GM21825 (cell line): ENCODE data around the gene TGFBR3.
A peak's percentile ranks its signal among the peaks of the same experiment; 100 is the strongest.

ENCODE experiments used
- ATAC-seq: cut with Tn5 transposase; IDR thresholded peaks from one replicate; pipeline ENCODE4 v1.9.1; 2021; ENCODE audit warnings: mild to moderate bottlenecking, moderate library complexity; ENCODE audit not compliant: unreplicated experiment

TGFBR3 gene

DNA sequence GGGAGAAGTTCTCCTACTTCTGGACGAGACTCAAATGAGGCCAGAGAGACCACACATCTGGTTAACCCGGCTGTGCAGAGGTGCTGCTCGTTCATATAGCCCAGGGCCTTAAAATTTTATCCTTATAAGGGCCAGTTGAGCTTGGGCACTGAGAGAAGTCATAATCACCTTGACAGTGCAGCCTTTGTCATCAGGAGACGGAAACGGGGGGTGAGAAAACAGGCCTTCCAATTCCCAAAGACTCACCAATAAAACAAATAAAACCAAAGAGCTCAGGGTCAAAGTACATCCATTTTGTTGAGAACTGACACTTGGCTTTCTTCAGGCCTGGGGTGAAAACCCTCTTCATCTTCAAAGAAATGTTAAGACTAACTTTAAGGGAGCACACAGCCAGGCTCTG, 167.1 kb downstream of the TGFBR3 start:
- no peak for ATAC-seq

DNA sequence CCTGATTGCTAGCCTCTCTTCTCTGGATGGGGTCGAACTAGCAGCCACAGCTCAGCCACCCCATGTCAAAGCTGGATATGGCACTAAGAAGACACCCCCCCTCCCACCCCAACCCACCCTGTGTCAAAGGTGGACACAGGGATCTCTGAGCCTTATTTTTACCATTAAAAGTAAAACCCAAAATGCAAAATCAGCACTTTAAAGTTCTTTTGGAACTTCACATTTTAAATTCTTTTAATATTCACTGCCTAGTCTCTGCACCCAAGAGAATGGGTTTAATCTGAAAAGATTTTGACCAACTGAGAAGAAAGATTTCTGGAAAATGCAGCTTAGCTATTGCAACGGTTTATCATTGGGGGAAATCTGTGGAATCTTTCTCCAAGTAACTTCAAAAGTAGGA, 167.6 kb downstream of the TGFBR3 start:
- no peak for ATAC-seq

DNA sequence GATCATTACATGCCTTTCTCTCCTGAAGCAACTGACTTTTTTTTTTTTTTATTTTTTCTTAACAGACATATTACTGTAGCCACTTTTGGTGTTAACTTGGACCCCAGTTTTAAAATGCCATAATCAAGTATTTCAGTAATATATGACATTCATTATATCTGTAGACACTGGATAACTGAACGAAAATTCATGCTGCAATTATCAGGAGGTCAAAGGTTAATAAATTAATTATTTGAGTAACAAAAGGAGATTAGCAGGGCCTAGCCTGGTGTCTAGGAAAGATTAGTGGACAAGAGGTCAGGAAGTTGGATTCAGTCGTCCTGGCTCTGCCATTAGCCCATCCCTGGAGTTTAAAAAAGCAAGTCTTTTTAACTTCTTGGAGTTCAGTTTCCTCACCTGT, 168.1 kb downstream of the TGFBR3 start:
- ATAC-seq = no peak

DNA sequence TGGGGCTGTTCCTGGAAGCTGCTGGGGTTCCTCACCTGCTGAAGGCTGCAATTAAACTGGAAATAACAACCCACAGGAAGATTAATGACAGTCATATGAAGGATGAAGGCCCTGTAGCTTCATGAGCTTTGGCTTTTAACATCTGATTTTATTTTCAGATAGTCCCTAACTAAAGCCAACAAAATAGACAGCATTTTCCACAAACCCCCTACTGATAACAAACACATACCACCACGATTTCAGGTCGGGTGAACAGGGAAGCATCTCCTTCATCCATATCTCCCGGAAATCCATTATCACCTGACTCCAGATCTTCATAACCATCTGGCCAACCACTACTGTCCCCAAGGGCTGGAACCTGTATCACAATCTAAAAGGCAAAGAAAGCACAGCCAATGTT, 169.6 kb downstream of the TGFBR3 start:
- ATAC-seq = no peak

DNA sequence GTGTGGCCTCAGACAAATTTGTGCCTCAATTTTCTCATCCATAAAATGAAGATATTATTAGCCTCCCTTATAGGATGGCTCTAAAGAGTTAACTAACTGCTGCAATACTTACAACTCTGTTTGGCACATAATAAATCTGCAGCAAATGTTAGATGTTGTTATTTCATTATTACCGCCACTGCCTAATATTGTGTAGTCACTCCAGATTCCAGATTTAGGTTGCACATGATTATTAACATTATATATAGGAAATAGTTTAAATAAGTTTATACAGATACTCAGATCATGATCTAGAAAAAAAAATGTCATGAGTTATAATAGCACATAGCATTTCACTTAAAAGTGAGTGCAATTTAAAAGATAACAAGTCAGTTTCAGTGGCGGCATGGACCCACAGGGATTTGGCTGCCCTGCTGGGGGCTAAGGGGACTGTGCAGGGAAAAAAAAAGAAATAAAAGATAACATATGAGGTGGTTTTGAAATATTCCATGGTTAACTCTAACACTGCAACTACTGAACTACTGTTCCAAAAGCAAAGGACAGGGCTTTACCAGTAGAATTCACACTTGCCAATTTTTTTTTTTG, 170.4 kb downstream of the TGFBR3 start:
- ATAC-seq = no peak

DNA sequence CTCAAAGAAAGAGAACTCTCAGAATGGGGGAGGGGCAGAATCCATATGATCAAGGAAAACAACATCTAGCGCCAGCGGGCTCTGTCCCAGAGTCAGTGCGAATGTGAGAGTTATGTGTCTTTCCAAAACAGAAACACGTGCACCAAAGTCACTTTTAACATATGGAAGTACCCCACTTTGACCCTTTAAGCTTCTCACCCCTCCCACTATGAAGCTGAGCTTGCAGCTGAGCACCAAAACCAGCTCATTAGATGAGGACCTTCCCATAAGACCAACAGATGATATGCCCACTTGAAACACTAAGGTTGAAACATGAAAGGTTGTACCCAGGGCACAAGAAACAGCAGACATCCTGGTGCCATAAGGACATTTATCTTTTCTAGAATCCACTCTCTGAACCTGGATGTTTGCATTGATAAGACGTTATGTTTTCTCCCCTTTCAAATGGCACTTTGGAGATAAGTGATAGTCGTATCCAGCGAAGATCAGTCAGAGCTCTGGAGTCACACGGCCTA, 171.0 kb downstream of the TGFBR3 start:
- no peak for ATAC-seq

DNA sequence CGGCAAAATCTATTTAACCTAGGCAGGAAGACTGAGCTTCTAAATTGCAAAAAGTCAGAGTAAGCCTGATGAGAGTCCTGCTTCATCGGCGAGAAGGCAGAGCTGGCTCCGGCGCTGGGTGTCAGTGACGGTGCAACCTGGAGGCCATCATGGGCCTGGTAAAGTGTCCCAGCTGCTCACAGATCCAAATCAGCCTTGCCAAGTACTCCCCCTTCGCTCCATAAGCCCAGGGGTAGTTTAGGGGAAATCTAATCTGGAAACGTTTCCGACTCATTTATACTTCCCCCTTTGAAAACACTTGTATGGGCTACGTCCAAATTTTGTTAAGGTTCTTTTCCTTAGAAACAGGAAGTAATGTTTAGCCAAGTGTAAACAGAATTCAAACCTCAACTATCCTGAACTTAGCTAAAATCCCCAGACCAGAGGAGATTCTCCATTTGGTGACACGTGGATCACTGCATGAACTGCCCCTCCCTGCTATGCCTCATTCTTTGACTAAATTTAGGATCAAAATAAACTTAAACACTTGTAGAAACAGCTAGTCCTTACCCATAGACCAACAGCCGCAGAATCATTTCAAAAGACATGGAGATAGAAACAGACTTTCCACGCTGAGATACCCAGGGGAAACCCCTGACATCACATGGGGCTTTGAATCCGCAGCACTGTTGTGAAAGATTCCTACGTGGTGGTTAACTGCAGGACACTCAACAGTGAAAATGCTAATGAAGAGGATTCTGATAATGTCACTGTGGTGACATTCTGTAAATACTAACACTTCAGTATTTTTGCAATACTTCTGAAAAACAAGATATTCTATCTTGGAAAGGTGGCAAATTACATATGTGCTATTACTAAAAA, 172.7 kb downstream of the TGFBR3 start:
- ATAC-seq = peak; percentile 75

DNA sequence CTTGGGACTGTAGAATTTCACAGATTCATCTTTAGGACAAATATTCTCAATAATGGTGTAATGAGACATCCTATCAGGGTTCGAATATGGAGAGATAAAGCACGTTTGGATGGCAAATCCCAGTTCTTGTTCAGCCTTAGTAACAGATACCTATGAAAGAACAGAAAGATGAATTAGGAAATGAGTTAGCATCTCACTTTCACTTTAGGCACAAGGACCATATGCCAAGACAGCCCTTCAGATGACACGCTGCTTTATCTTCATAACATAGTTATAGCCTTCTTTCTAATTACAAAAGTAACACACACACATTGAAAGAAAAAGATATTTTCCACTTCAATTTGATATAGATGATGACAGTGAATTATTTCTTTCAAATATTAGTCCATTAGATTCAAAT, 173.6 kb downstream of the TGFBR3 start:
- ATAC-seq = no peak

DNA sequence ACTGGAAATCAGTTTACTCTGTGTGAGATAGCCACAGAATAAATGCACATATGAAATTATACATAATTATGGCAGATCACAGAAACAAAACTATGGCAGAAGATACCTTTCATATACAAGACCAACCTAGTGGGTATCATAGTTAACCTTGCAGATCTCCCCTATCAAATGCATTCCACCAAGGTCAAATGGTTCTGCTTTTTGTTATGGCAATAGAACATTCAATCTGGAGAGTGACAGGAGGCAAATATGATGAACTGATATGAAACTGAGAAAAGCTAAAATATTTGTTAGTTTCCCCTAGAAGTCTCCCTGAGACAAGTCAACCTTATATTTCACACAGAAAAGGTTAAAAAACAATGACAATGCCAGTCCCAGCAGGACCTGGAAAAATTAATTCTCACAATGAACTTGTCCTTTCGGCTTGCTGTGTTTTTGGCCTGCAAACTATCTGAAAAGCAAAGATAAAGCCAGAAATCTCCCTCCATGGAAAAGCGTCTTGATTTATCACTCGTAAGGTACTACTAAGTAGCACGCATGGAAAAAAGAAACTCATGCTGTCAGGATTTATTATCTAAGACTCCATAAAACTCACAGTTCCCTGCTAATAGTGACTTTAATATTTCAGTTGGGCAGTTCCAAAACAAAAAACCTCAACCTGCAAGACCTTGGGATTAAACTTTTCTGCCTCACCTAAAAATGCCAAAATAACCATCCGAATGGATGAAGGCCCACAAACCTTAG, 174.3 kb downstream of the TGFBR3 start:
- ATAC-seq = no peak

DNA sequence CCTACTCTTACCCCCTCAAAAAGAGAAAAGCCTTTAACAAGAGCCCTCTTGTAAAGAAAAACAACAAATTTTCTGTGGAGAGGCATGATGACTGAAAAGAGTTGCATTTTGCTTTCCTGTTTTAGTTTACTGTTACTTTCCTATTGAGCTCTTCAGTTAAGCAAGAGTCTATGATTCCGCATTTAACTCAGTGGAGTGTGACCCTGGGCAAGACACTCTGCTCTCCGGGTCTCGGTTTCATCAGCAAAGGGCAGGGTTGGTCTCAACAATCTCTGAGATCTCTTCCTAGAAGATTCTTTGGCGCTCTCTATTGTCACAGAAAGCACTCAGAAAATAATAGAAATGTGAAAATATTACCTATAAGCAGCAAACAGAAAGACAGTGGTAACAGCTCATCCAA, 175.7 kb downstream of the TGFBR3 start:
- ATAC-seq = no peak

DNA sequence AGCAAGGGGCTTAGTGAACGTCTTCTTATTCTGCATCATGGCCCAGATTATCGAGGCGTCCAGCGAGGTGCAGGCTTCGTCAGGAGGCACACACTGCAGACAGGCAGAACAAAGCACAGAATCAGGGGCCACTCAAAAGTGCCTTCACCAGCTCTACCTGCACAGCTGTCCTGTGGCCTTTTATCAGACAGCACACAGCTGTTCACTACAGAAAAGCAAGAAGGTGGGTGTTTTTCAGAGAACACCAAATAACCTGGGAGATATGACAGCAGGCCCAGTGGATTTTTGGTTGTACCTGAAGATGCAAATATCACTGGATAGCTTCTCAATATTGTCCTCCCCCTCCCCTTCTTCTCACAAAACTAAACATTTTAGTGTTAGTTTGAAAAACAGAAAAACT, 177.3 kb downstream of the TGFBR3 start:
- no peak for ATAC-seq

DNA sequence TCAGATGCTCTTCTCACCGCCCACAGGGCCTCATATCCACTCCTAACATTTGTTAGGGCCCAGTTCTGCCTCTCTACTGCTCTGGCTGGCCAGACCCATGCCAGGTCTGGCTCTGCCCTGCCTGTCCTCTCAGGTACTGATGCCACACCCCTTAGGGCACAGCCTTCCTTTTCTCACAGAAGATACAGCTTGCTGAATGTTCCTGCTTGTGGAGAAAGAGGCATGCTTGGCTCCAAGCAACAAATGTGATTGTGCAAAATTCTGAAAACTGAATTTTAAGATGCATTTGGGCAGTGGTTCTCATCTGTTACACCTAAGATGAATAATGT, 178.1 kb downstream of the TGFBR3 start:
- ATAC-seq = no peak

DNA sequence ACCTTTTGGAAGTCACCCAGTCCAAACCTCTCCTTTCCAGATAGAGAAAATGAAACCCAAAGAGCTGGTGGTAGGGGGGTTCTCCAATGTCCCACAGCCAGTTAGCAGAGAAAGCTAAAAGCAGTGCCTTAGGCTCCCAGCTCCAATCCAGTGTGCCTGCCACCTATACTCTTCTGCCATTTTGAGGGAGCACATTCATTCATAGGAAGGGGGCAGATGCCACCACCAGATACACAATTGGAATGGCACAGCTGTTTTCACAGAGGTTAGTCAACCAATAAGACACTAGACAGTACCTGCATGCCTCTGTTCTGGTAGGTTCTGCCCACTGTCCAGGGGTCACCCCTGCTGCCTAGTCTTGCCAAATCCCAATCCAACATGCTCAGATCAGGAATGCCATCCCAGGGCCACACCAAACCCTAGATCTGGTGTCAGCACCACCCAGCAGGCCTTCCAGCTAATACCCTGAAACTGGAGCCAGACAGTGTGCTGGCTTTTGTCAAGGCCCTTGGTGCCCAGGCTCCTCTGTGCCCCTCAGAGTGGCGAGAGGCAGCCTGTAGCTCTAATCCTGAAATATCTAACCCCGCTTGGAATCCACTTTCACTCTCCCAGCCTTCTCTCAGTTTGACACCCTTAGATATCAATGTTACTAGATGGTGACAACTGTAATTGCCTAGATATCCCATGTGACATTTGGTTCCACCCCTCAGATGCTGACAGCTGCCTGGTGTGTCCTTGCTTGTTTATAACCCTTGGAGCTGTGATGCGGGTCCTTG, 178.6 kb downstream of the TGFBR3 start:
- ATAC-seq = no peak

DNA sequence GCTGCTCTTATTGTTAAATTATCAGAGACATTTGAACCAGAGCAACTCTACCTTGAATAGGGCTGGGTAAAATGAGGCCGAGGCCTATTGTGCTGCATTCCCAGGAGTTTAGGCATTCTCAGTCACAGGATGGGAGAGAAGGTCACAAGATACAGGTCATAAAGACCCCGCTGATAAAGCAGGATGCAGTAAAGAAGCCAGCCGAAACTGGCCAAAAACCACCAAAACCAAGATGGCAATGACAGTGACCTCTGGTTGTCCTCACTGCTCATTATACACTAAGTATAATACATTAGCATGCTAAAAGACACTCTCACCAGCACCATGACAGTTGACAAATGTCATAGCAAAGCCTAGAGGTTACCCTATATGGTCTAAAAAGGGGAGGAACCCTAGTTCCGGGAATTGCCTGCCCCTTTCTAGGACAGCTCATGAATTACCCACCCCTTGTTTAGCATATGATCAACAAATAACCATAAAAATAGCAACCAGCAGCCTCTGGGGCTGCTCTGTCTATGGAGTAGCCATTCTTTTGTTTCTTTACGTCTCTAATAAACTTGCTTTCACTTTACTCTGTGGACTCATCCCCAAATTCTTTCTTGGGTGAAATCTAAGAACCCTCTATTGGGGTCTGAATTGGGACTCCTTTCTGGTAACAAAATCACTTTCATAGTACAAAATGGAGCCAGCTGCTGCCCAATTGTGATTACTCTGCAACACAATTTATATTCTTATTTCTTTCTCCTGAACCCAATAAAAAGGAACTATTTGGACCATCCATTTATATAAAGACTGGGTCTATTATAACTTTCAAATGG, 179.6 kb downstream of the TGFBR3 start:
- ATAC-seq = no peak

DNA sequence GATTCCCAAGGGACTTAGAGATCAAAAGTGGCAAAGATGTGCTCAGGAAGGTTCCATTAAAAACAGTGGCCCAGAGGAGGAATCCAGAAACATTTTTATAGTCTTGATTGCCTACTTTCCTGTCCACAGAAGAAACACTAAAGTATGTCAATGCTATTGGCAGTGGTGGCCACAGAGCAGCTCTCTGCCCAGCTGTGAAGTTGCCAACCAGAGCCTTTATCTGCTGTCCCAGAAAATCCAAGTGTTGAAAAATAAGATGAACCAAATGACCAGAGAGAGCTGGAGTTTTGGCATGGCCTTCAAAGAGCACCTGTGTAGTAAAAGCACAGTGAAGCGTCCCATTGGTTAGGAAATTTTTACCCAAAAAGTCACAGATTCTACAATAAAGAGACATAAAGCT, 181.2 kb downstream of the TGFBR3 start:
- no peak for ATAC-seq

DNA sequence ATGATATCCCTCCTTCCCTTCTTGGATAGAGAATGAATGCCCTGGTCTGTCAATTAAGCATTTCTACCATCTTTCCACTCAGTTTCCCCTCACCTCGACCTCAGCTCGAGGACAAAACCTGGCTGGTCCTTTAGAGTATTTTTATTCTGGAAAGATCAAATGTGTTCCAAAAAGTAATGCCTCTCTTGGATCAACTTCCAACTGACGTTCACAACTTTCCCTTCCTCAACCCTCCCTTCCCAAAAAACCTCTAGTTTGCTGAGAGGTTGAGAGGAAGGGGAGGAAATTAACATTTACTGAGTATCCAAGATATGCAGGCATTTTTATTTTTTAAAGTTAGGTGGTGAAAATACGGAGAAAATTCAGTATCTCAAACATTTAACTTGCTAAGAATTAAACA, 182.9 kb downstream of the TGFBR3 start:
- no peak for ATAC-seq

DNA sequence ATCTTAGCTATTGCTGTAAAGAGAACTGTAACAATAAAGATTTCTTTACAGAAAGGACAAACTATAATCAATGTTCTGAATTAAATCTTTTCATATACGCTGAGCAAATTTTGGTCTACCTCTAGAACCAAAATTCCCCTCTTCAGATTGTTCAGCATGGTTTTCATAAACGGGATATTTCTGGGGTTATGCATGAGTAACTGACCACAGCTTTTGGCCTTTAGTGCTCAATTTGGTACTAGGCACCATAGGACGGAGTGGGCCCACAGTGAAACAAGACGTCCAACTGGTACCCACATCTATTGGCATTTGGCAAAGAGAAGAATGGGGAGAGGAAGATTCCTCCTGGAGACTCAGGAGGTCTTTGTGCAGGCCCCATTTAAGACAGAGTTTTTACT, 184.5 kb downstream of the TGFBR3 start:
- ATAC-seq = no peak

DNA sequence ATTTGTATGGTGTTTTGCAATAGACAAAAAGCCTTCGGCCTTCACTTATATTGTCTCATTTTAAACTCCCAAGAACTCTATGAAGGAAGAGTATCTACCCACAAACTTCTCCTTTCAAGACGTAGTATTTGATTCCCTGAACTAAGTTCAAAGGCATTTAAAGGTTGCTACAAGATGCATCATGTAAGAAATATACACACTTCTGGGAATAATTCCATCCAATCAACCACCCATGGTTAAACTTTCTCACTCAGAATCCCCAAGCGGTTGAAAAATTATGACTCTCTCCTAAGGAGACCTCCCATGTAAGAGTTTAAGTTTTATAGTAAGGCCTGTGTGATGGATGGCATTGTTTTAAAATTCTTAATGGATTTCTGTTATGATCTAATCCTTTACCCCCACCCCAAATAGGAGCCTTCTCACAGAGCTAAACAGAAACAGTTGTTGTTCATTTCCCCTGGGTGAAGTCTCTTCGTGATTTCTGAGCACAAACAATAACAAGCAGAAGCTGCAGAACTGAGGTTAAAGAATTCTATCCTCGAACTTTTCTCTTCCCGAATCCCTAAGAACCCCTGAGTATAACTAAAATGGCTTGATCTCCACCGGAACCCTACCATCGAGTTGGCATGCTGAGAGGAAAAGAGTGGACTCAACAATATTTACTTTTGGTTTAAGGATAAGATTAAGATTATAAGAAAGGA, 185.0 kb downstream of the TGFBR3 start:
- no peak for ATAC-seq

DNA sequence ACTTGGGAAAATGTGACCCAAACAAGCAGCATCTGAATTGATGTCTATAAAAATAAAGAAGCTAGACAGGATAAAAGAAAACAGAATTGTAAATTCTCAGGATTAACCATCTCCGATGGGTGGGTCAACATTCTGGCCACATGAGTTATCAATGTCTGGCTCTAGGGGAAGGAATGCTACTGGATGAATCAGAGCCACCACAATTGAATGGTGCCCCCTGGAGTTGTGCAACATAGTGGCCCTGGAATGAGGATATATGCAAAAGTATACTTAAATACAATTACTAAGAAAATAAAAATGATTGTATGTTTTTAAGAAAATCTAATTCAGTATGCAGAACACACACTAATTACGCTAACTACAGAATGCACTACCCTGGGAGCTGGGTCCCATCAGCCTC, 185.6 kb downstream of the TGFBR3 start:
- ATAC-seq = no peak
